ENCODE data around the gene AIFM3. TPM values are rescaled to one million over a fixed set of nuclear protein-coding genes. Genes with fewer than 3 reads are reported as not detected.
"Not testable (repeated sequence)": the region's sequence is repeated elsewhere in the genome, so short reads cannot be mapped to it uniquely, and the experiment has no call there.

Gene AIFM3, protein sequence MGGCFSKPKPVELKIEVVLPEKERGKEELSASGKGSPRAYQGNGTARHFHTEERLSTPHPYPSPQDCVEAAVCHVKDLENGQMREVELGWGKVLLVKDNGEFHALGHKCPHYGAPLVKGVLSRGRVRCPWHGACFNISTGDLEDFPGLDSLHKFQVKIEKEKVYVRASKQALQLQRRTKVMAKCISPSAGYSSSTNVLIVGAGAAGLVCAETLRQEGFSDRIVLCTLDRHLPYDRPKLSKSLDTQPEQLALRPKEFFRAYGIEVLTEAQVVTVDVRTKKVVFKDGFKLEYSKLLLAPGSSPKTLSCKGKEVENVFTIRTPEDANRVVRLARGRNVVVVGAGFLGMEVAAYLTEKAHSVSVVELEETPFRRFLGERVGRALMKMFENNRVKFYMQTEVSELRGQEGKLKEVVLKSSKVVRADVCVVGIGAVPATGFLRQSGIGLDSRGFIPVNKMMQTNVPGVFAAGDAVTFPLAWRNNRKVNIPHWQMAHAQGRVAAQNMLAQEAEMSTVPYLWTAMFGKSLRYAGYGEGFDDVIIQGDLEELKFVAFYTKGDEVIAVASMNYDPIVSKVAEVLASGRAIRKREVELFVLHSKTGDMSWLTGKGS
- total RNA-seq = under 0.01 and 0.13 TPM in 2 replicates

DNA sequence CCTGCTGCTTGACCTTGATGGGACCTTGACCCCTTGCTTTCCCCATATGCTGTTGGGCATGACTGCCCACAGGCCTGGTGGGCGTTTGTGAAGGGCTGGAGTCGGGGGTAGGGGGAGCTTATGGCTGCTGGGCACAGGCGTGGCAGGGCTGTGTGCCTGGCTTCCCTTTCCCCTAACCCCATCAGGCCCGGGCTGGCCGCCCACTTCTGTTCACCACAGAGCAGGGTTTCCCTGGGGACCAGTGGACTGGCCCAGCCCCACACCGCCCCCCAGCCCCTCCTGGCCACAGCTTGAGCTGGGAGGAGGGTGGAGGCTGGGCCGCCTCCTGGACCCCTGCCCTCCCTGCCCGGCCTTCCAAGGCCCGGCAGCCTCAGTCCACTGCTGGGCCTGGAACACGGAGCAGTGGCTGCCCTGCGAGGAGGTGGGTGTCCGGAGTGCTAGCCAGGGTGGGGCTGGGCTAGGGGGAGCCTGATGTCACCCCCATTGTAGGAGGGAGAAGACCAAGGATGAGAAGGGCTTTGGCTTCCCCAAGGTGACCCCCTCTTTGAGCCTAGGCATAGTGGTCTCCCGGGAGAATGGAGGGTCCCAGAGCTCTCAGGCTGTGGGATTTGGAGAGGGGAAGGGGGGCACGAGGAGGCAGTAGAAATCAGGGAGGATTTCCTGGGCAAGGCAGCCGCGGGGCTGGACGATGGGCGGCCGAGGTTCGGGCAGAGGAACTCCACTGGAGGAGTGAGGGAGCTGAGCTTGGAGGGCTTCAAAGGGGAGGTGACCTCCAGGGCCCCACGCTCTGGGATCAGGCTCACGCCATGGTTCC is at the start of gene AIFM3:
AIFM3 (plus strand) TSS at position 373 of the 814 bp plus-strand sequence. CDS start 690 bp downstream, outside the sequence.
- DNase-seq (ENCODE audit: low read depth in 2 of 2) = no peak

GRCh38 chr22:20918663-20919218 is 48.3 kb upstream of the AIFM3 start:
- no peak for DNase-seq (ENCODE audit: low read depth in 2 of 2)

DNA sequence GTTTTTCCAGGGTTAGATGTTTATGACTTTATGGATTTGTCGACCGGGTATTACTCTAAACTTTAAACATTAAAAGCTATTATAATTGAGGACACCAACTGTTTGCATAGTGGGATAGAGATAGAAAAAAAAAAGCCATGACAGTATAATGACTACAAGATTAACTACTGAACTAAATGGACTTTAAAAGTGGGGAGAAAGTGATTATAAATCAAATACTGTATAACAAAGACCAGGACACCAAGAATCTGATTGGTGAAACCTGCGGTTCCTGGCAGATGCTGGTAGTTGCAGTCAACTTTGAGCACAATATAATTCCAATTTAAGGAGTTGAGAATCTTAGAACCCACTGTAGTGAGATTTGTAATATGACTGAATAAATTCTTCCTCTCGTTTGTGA is 47.3 kb upstream of the AIFM3 start:
- peak in 1 of 2 donors; percentile 8 for DNase-seq (ENCODE audit: low read depth in 2 of 2)

GRCh38 chr22:20920881-20921203 is 46.2 kb upstream of the AIFM3 start:
- DNase-seq (ENCODE audit: low read depth in 2 of 2) = no peak

GRCh38 chr22:20922141-20922751 is 44.8 kb upstream of the AIFM3 start:
- no peak for DNase-seq (ENCODE audit: low read depth in 2 of 2)

DNA sequence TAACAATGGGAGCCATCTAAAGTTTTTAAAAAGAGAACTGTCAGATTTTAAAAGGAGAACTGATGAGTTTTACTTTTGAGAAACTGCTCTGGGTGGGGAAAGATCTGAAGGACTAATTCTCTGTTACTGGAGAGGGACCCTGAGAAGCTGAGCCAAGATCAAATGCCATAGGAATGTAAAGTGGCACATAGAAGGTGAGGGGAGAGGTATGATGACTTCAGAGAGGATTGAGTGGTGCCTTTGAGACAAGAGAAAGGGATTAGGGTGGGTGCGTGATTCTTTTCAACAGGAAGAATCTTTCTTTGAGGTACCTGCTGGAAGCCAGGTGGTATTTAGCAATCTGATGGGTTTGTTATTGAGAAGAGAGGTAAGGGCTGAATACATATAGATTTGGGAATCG is 40.8 kb upstream of the AIFM3 start:
- no peak for DNase-seq (ENCODE audit: low read depth in 2 of 2)

DNA sequence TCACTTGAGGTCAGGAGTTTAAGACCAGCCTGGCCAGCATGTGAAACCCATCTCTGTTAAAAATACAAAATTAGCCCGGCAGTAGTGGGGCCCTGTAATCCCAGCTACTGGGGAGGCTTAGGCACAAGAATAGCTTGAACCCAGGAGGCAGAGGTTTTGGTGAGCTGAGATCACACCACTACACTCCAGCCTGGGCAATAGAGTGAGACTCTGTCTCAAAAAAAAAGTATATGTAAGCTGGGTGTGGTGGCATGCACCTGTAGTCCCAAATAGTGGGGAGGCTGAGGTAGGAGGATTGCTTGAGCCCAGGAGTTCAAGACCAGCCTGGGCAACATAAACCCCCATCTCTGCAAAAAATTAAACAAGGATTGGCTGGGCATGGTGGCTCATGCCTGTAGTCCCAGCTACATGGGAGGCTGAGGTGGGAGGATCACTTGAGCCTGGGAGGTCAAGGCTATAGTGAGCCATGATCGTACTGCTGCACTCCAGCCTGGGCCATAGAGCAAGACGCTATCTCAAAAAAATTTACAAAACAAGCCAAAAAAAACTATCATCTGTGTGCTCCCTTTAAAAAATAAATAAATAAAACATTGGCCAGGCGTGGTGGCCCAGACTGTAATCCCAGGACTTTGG is 39.0 kb upstream of the AIFM3 start:
- no peak for DNase-seq (ENCODE audit: low read depth in 2 of 2)

- DNase-seq (ENCODE audit: low read depth in 2 of 2) = no peak
These were observed 38.5 kb upstream of the AIFM3 start for GRCh38 chr22:20928573-20928967.

- DNase-seq (ENCODE audit: low read depth in 2 of 2) = no peak
These were observed 37.1 kb upstream of the AIFM3 start for GRCh38 chr22:20930004-20930403.

GRCh38 chr22:20930435-20930834 is 36.6 kb upstream of the AIFM3 start:
- not testable (repeated sequence) for DNase-seq (ENCODE audit: low read depth in 2 of 2)

GRCh38 chr22:20931126-20931654 is 35.9 kb upstream of the AIFM3 start:
- DNase-seq (ENCODE audit: low read depth in 2 of 2) = no peak

DNA sequence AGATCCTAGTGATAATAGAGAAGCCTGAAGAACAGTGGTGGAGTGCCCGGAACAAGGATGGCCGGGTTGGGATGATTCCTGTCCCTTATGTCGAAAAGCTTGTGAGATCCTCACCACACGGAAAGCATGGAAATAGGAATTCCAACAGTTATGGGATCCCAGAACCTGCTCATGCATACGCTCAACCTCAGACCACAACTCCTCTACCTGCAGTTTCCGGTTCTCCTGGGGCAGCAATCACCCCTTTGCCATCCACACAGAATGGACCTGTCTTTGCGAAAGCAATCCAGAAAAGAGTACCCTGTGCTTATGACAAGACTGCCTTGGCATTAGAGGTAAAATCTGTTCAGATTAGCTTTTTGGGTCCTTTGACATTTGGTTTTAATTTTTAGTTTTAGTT is 33.1 kb upstream of the AIFM3 start:
- no peak for DNase-seq (ENCODE audit: low read depth in 2 of 2)

- DNase-seq (ENCODE audit: low read depth in 2 of 2) = not testable (repeated sequence)
These were observed 32.0 kb upstream of the AIFM3 start for GRCh38 chr22:20935049-20935448.

DNA sequence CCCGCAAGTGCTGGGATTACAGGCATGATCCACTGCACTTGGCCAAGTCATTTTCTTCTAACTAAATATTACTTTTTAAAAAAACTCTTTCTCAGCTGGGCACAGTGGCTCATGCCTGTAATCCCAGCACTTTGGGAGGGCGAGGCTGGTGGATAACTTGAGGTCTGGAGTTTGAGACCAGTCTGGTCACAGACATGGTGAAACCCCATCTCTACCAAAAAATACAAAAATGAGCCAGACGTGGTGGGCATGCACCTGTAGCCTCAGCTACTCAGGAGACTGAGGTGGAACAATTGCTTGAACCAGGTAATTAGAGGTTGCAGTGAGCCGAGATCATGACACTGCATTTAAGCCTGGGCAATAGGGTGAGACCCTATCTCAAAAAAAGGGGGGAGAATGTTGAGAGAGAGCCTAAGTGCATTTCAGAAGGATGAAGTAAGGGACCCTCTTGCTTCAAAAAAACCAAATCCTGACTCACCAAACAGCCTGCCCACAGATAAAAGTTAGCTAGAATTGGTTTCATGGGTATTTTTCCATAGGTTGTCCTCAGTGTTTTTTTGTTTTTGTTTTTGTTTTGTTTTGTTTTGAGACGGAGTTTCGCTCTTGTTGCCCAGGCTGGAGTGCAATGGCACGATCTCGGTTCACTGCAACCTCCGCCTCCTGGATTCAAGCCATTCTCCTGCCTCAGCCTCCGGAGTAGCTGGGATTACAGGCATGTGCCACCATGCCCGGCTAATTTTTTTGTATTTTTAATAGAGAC is 31.1 kb upstream of the AIFM3 start:
- not testable (repeated sequence) for DNase-seq (ENCODE audit: low read depth in 2 of 2)

DNA sequence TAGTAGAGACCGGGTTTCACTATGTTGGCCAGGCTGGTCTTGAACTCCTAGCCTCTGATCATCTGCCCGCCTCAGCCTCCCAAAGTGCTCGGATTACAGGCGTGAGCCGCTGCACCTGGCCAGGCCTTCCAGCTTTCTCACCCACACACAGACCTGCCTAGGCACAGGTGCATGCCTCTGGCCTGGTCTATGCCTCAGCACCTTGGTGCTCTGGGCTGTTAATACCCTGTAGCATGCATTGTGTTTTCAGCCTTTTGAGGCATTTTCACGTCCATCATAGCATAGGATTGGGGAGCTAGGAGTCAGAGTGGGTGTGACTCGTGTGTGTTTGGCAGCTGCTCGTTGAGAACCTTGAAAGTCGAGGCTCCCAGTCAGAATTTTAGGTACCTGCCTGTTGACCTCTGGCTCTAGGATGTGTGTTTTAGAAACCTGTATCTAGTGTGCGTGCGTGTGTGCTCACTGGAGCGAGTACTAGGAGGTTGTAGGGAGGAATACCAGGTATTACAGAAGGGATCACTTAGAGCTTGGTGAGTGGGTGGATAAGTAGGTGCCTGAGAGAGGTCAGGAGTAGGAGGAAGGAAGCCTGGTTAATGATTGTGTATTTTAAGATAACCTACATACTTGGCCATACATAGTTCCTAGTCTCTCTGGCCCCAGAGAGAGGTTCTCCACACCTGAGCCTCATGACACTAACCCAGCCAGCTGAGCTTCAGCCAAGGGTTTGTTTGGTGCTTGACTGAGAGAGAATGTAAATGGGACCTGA is 29.8 kb upstream of the AIFM3 start:
- DNase-seq (ENCODE audit: low read depth in 2 of 2) = no peak

DNA sequence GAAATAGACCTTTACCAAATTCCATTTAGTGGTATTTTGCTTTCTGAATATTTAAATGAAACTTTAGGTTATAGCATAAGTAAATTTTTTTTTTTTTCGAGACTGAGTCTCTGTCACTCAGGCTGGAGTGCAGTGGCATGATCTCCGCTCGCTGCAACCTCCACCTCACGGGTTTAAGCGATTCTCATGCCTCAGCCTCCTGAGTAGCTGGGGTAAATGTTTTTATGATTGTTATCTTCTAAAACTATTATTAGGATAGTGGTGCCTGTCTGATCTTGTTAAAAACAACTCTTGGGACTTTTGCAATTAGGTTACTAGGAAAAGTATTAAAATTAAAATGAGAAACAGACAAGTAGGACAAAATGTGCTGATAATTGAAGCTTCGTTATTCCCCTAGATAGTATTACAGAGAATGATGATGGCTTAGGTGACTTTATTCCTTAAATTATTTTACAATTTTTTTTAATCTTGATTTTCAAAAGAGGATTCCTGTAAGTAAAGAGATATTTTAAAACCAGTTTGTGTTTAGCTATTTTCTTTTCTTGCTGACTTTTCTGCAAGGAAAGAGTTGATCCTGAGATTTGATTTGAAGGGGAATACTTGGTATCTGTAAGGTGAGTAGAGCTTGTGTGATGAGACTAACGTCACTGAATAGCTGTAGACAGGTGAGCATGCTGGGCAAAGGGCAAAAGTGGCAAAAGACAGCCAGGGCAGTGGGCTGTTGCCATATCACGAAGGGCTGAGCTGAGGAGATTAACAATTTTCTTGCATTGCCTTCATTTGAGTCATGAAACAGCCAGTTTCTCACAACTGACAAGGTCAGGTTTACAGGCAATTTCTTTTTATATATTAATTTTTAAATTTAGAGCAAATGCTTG is 29.0 kb upstream of the AIFM3 start:
- DNase-seq (ENCODE audit: low read depth in 2 of 2) = no peak

DNA sequence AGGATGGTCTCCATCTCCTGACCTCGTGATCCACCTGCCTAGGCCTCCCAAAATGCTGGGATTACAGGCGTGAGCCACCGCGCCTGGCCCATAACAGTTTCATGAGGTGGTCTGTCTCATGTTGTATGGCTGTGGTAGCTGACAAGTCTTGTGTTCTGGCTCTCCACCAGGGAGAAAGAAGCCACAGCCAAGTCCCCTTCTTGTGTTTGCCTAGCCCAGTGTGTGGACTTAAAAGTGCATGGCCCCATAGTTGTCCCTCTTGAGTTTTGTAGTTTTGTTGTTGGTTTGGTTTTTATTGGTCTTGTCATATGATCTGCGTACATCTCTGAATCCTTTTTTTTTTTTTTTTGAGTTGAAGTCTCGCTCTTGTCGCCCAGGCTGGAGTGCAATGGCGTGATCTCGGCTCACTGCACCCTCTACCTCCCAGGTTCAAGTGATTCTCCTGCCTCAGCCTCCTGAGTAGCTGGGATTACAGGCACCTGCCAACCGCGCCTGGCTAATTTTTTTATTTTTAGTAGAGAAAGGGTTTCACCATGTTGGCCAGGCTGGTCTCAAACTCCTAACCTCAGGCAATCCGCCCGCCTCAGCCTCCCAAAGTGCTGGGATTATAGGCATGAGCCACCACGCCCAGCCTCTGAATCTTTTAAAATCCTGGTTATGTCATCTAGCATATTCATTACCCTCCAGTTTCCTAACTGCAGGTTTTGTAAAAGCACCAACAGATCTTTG is 27.4 kb upstream of the AIFM3 start:
- DNase-seq (ENCODE audit: low read depth in 2 of 2) = not testable (repeated sequence)

- no peak for DNase-seq (ENCODE audit: low read depth in 2 of 2)
These were observed 26.8 kb upstream of the AIFM3 start for GRCh38 chr22:20940186-20940651.

Data from dermis microvascular lymphatic vessel endothelial cell (primary cell).